ENCODE measurements around the gene ASL. TPM values are rescaled to one million over a fixed set of nuclear protein-coding genes. Genes with fewer than 3 reads are reported as not detected.

ASL gene
- total RNA-seq, 2 experiments from 2014 or later: 26.2 to 26.8 TPM

DNA sequence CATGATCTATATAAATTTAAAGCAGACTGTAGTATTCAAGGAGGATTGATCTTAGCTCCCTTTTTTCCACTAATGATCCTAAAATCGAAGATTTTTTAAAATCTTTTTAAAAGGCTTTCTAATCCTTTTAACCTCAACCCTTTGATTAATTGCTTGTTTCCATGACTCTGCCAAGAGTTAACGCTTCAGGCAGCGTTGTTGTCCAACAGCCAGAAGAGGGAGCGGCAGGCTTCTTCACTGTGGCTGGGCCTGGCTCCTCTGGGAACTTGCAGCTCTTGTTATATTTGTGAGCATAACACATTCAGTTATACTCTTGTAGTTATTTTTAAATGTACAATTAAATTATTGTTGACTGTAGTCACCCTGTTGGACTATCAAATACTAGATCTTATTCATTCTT, 65.3 kb downstream of the ASL start:
- H3K36me3 Mint-ChIP-seq: peaks cover 41% of the 10 kb centered on the region
- H3K27ac Mint-ChIP-seq: no peak overlapping the region
- H3K4me3 Mint-ChIP-seq: no peak overlapping the region
- intact Hi-C loops (cut with micrococcal nuclease): no loop called here
- ChIA-PET CTCF (no interaction called here), POLR2A (no interaction called here)
- H3K4me1 Mint-ChIP-seq (ENCODE audit: low read depth): no peaks in the 10 kb centered on the region
- no peak for DNase-seq
- no peaks in the 10 kb centered on the region for H3K9me3 Mint-ChIP-seq
- H3K27me3 Mint-ChIP-seq: no peaks in the 10 kb centered on the region

- Mint-ChIP-seq H3K4me3 (no peak overlapping the region), H3K9me3 (no peaks in the 10 kb centered on the region), H3K36me3 (peaks cover 43% of the 10 kb centered on the region), H3K27me3 (no peaks in the 10 kb centered on the region), H3K4me1 (ENCODE audit: low read depth) (peaks cover 4% of the 10 kb centered on the region), H3K27ac (no peak overlapping the region)
- ChIA-PET CTCF (interaction anchor here (1.0 kb wide), 1 partner anchor 9 kb away, joined by 3 read pairs; no protein-coding TSS in a partner anchor), POLR2A (no interaction called here)
- DNase-seq: no peak
- intact Hi-C loops (cut with micrococcal nuclease): no loop called here
Observed at GRCh38 chr7:66142334-66142733, 66.7 kb downstream of the ASL start.

DNA sequence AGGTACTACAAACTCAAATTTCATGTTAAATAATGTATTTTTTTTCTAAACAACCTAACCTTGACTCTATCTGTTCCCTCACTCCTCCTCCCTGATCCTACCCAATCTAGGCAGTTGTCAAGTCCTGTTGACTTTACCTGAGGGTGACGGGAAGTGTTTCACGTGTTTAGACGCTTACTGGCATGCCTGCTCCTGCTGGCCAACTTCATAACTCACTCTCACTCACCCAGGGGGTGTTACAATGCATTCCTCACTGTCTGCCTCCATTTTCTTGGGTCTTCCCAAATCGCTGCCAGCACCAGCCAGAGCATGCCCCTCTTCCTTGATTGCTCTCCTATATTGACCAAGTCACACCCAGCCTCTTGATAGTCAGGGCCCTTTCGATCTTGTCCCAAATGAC, 67.4 kb downstream of the ASL start:
- H3K36me3 Mint-ChIP-seq: peaks cover 42% of the 10 kb centered on the region
- H3K27ac Mint-ChIP-seq: no peak overlapping the region
- no peak for DNase-seq
- intact Hi-C loops (cut with micrococcal nuclease): no loop called here
- no peaks in the 10 kb centered on the region for H3K27me3 Mint-ChIP-seq
- H3K4me3 Mint-ChIP-seq: no peak overlapping the region
- ChIA-PET CTCF (interaction anchor here (1.0 kb wide), 1 partner anchor 8 kb away, joined by 3 read pairs; no protein-coding TSS in a partner anchor), POLR2A (no interaction called here)
- no peaks in the 10 kb centered on the region for H3K9me3 Mint-ChIP-seq
- peaks cover 4% of the 10 kb centered on the region for H3K4me1 Mint-ChIP-seq (ENCODE audit: low read depth)

Other genes with a start within 250 kb of the ASL start
- gene VKORC1L1, start 202.7 kb upstream of the ASL start, total RNA-seq: 10 to 100 TPM; 14.9 to 16.1 TPM
- gene GUSB, start 93.6 kb upstream of the ASL start, total RNA-seq: 10 to 100 TPM; 53.1 to 56.6 TPM
- gene CRCP, start 39.0 kb downstream of the ASL start, total RNA-seq: 10 to 100 TPM; 19.3 to 19.6 TPM
- gene TPST1, start 129.5 kb downstream of the ASL start, total RNA-seq: under 1 TPM; 0.62 to 0.94 TPM